GM12864 (cell line): ENCODE results near the gene TTC21A.

ENCODE experiments used
- DNase-seq: peaks from one replicate; pipeline ENCODE4 v3.0.0-alpha.2; 2011; ENCODE audit warnings: low read depth
- H3K4me3 ChIP-seq: 2 replicates; pipeline ENCODE4 v1.5.1; 2011; ENCODE audit warnings: mild to moderate bottlenecking, low read depth, low read length, control low read depth
- CTCF ChIP-seq: IDR thresholded peaks from 2 replicates; pipeline ENCODE4 v1.5.1; 2011; ENCODE audit warnings: low read depth, mild to moderate bottlenecking, moderate library complexity, low read length, control low read depth, inconsistent platforms; ENCODE audit errors: missing control alignments

The TTC21A gene

GRCh38 chr3:39132096-39133092, 24.9 kb downstream of the TTC21A start:
- no peak overlapping the region for H3K4me3 ChIP-seq
- no peak for DNase-seq
- TF ChIP-seq CTCF = no peak

- no peak overlapping the region for H3K4me3 ChIP-seq
- TF ChIP-seq CTCF = no peak
- no peak for DNase-seq
These were observed 25.6 kb downstream of the TTC21A start for GRCh38 chr3:39133093-39133490.

GRCh38 chr3:39133822-39134221, 26.3 kb downstream of the TTC21A start:
- no peak for DNase-seq
- no peak overlapping the region for H3K4me3 ChIP-seq
- TF ChIP-seq CTCF = no peak

- TF ChIP-seq CTCF = no peak
- H3K4me3 ChIP-seq = no peak overlapping the region
These were observed 26.8 kb downstream of the TTC21A start for GRCh38 chr3:39134305-39134704.

GRCh38 chr3:39135170-39135805, 27.8 kb downstream of the TTC21A start:
- no peak overlapping the region for H3K4me3 ChIP-seq
- DNase-seq = no peak
- no peak for TF ChIP-seq CTCF

More at GRCh38 chr3:39134305-39134704, 26.8 kb downstream of the TTC21A start:
- DNase-seq = no peak

GRCh38 chr3:39136533-39137434, 29.3 kb downstream of the TTC21A start:
- DNase-seq = no peak
- no peak for TF ChIP-seq CTCF
- no peak overlapping the region for H3K4me3 ChIP-seq
